Measurements from ENCODE around the gene RAPH1. TPM values are rescaled to one million over a fixed set of nuclear protein-coding genes. Genes with fewer than 3 reads are reported as not detected.
"Not testable (repeated sequence)": the region's sequence is repeated elsewhere in the genome, so short reads cannot be mapped to it uniquely, and the experiment has no call there.

The RAPH1 gene
- total RNA-seq, 1 experiment from 2014 or later = 7.0 TPM

DNA sequence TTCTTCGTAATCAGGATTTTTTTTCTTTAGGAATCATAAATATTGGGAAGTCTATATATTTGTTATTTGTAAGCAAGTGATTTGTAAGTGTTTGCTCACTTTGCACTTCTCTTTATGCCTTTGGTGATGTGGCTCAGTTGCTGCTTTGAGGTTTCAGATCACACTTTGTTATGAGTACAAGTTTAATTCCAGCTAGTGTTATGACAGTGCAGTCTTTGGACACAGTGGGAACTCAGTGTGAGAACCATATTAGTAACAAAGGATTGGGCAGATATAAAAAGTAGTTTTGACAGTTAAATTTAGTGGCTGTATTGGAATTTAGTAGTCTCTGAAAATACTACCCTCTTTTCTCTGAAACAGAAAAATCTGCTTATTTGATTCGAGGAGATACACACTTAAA, 139.2 kb downstream of the RAPH1 start:
- DNase-seq (no peak), ATAC-seq (no peak)
- H2AFZ ChIP-seq (ENCODE audit: low read length) = no peak overlapping the region
- no peaks in the 10 kb centered on the region for H3K79me2 ChIP-seq (ENCODE audit: low read length)
- ChIA-PET POLR2A (ENCODE audit: unreplicated experiment) (no interaction called here), CTCF (no interaction called here)
- intact Hi-C loops (cut with micrococcal nuclease) = no loop called here
- peaks cover 22% of the 10 kb centered on the region for H3K4me1 ChIP-seq (ENCODE audit: insufficient read depth, low read length)
- H3K36me3 ChIP-seq (ENCODE audit: low read depth, low read length) = peaks cover 27% of the 10 kb centered on the region
- no peaks in the 10 kb centered on the region for H3K27me3 ChIP-seq (ENCODE audit: low read length)
- no peaks in the 10 kb centered on the region for H3F3A ChIP-seq (ENCODE audit: low read length, unreplicated experiment)
- H3K9me3 ChIP-seq (ENCODE audit: low read length) = no peaks in the 10 kb centered on the region
- no peak overlapping the region for H3K4me2 ChIP-seq (ENCODE audit: low read length)
- H4K20me1 ChIP-seq (ENCODE audit: low read length) = no peaks in the 10 kb centered on the region
- H3K9ac ChIP-seq (ENCODE audit: low read length) = no peak overlapping the region
- TF ChIP-seq EZH2phosphoT487 (IDR thresholded peaks at IDR 0.05; ENCODE audit: borderline replicate concordance, low read length) (no peak), EZH2 (IDR thresholded peaks at IDR 0.05; ENCODE audit: low read length, unreplicated experiment) (no peak)
- TF ChIP-seq, protein P1, sequence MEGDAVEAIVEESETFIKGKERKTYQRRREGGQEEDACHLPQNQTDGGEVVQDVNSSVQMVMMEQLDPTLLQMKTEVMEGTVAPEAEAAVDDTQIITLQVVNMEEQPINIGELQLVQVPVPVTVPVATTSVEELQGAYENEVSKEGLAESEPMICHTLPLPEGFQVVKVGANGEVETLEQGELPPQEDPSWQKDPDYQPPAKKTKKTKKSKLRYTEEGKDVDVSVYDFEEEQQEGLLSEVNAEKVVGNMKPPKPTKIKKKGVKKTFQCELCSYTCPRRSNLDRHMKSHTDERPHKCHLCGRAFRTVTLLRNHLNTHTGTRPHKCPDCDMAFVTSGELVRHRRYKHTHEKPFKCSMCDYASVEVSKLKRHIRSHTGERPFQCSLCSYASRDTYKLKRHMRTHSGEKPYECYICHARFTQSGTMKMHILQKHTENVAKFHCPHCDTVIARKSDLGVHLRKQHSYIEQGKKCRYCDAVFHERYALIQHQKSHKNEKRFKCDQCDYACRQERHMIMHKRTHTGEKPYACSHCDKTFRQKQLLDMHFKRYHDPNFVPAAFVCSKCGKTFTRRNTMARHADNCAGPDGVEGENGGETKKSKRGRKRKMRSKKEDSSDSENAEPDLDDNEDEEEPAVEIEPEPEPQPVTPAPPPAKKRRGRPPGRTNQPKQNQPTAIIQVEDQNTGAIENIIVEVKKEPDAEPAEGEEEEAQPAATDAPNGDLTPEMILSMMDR (conservative IDR thresholded peaks at IDR 0.05; ENCODE audit: low read depth, low read length) = no peak
- no TSS peak for BruUV-seq (replicated peaks)
- no peak overlapping the region for H3K4me3 ChIP-seq (ENCODE audit: low read length)
- H3K9me2 ChIP-seq (replicated peaks; ENCODE audit: low read length) = no peaks in the 10 kb centered on the region
- H3K27ac ChIP-seq (ENCODE audit: low read length) = no peak overlapping the region

DNA sequence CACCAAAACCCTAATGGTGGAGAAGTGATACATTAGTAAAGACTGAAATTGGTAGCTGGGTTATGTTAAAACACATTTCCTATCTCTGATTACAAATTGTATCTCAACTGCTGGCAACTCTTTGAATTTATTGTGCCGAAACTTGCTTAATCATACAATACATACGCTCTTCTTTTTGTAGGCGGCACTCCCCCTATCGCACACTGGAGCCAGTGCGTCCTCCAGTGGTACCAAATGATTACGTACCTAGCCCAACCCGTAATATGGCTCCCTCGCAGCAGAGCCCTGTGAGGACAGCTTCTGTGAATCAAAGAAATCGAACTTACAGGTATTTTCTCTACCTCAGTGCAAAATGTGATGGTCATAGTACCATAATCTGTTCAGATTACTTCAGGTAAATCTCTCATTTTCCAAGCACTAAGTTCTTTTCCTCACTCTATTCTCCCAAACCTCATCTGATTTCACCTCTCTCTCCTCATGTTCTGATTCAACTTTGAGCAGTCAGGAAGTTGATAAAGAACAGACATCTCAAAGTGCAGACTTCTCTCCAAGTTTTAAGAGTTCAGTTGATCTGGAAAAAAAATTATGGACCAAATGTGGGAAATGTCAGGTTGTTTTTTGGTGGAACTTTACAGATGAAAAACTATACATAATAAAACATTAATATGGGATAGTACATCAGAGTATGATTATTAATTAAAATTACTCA, 140.4 kb downstream of the RAPH1 start:
- intact Hi-C loops (cut with micrococcal nuclease) = no loop called here
- H3K36me3 ChIP-seq (ENCODE audit: low read depth, low read length) = peaks cover 27% of the 10 kb centered on the region
- H3K9me2 ChIP-seq (replicated peaks; ENCODE audit: low read length) = no peaks in the 10 kb centered on the region
- CTCF ChIA-PET = no interaction called here
- H3K9me3 ChIP-seq (ENCODE audit: low read length) = no peaks in the 10 kb centered on the region
- no TSS peak for BruUV-seq (replicated peaks)
- peaks cover 12% of the 10 kb centered on the region; the same call in 1 of the 2 replicates for H3K4me1 ChIP-seq (ENCODE audit: insufficient read depth, low read length)
- POLR2A ChIA-PET (ENCODE audit: unreplicated experiment) = interaction anchor here (0.6 kb wide), 1 partner anchor 134 kb away, joined by 11 read pairs; no protein-coding TSS in a partner anchor
- H3K4me2 ChIP-seq (ENCODE audit: low read length) = no peak overlapping the region
- no peaks in the 10 kb centered on the region for H3K79me2 ChIP-seq (ENCODE audit: low read length)
- no peak overlapping the region for H2AFZ ChIP-seq (ENCODE audit: low read length)
- H3K9ac ChIP-seq (ENCODE audit: low read length) = no peak overlapping the region
- H3K4me3 ChIP-seq (ENCODE audit: low read length) = no peak overlapping the region
- H3K27me3 ChIP-seq (ENCODE audit: low read length) = no peaks in the 10 kb centered on the region
- H3F3A ChIP-seq (ENCODE audit: low read length, unreplicated experiment) = no peaks in the 10 kb centered on the region
- no peak for ATAC-seq
- DNase-seq = no peak
- TF ChIP-seq, protein P1 (conservative IDR thresholded peaks at IDR 0.05; ENCODE audit: low read depth, low read length) = peak; percentile 46
- no peak for TF ChIP-seq EZH2phosphoT487 (IDR thresholded peaks at IDR 0.05; ENCODE audit: borderline replicate concordance, low read length)
- TF ChIP-seq EZH2 (IDR thresholded peaks at IDR 0.05; ENCODE audit: low read length, unreplicated experiment) = no peak
- H4K20me1 ChIP-seq (ENCODE audit: low read length) = no peaks in the 10 kb centered on the region
- no peak overlapping the region for H3K27ac ChIP-seq (ENCODE audit: low read length)

DNA sequence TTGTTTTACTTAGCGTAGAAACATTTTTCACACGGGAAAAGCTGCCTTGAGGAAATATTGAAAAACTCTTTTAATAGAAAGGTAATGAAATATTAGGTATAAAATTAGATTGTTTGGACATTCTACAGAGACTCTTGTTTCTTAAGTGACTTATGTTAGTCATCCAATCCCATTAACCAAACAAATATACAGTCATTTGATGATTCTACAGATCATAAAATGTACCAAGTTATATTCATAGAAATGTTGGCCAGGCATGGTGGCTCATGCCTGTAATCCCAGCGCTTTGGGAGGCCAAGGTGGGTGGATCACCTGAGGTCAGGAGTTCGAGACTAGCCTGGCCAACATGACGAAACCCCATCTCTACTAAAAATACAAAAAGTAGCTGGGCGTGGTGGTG, 146.9 kb downstream of the RAPH1 start:
- H3K9ac ChIP-seq (ENCODE audit: low read length); BruUV-seq (replicated peaks); POLR2A ChIA-PET (ENCODE audit: unreplicated experiment); H3K27me3 ChIP-seq (ENCODE audit: low read length); H3K9me2 ChIP-seq (replicated peaks; ENCODE audit: low read length); H2AFZ ChIP-seq (ENCODE audit: low read length); H3F3A ChIP-seq (ENCODE audit: low read length, unreplicated experiment); H3K9me3 ChIP-seq (ENCODE audit: low read length); H3K79me2 ChIP-seq (ENCODE audit: low read length); H3K36me3 ChIP-seq (ENCODE audit: low read depth, low read length); H3K4me3 ChIP-seq (ENCODE audit: low read length); H4K20me1 ChIP-seq (ENCODE audit: low read length); H3K4me2 ChIP-seq (ENCODE audit: low read length); CTCF ChIA-PET: not testable (repeated sequence)
- DNase-seq = peak; percentile 81
- intact Hi-C loops (cut with micrococcal nuclease) = loop anchor here (5.0 kb wide), 1 partner anchor 46 kb away; no protein-coding TSS in a partner anchor
- peak overlapping the region; percentile 57 for H3K27ac ChIP-seq (ENCODE audit: low read length)
- peaks cover 21% of the 10 kb centered on the region for H3K4me1 ChIP-seq (ENCODE audit: insufficient read depth, low read length)
- ATAC-seq = peak; percentile 92
